Neural progenitor cell (in vitro differentiated cells): ENCODE measurements around the gene EIF5AL1. TPM values are rescaled to one million over a fixed set of nuclear protein-coding genes. Genes with fewer than 3 reads are reported as not detected.

Experiments
- DNase-seq: peaks from one replicate; pipeline ENCODE4 v3.0.0-alpha.2; 2016; ENCODE audit warnings: low spot score
- H2AFZ ChIP-seq: fragments of 200-600 bp; sonication (generic); replicated peaks from 2 replicates; pipeline ENCODE4 v1.6.1; 2016; ENCODE audit warnings: antibody characterized with exemption
- H3F3A ChIP-seq: fragments of 200-600 bp; sonication (generic); 2 replicates; pipeline ENCODE4 v1.6.1; 2016; ENCODE audit warnings: antibody characterized with exemption, low read depth
- H3K27ac ChIP-seq: fragments of 200-600 bp; sonication (generic); 2 replicates; pipeline ENCODE4 v1.5.1; 2016; ENCODE audit warnings: mild to moderate bottlenecking
- H3K27me3 ChIP-seq: fragments of 200-600 bp; sonication (generic); 2 replicates; pipeline ENCODE4 v1.6.1; 2016; ENCODE audit warnings: mild to moderate bottlenecking, moderate library complexity
- H3K36me3 ChIP-seq: fragments of 200-600 bp; sonication (generic); 2 replicates; pipeline ENCODE4 v1.5.1; 2016
- H3K4me1 ChIP-seq: fragments of 200-600 bp; sonication (generic); 2 replicates; pipeline ENCODE4 v1.6.1; 2016; ENCODE audit warnings: mixed run types
- H3K4me2 ChIP-seq: fragments of 200-600 bp; sonication (generic); 2 replicates; pipeline ENCODE4 v1.6.1; 2016
- H3K4me3 ChIP-seq: fragments of 200-600 bp; sonication (generic); 2 replicates; pipeline ENCODE4 v1.5.1; 2016
- H3K79me2 ChIP-seq: fragments of 200-600 bp; sonication (generic); 2 replicates; pipeline ENCODE4 v1.6.1; 2016; ENCODE audit warnings: low read depth
- H3K9ac ChIP-seq: fragments of 200-600 bp; sonication (generic); 2 replicates; pipeline ENCODE4 v1.6.1; 2016
- H3K9me3 ChIP-seq: fragments of 200-600 bp; sonication (generic); 2 replicates; pipeline ENCODE4 v1.5.1; 2016; ENCODE audit warnings: low read depth
- H4K20me1 ChIP-seq: fragments of 200-600 bp; sonication (generic); 2 replicates; pipeline ENCODE4 v1.6.1; 2016; ENCODE audit warnings: low read depth
- H3K27ac Mint-ChIP-seq: 3 replicates; pipeline ENCODE4 v1.8.0; 2021; ENCODE audit warnings: mixed read lengths
- H3K27me3 Mint-ChIP-seq: 2 replicates; pipeline ENCODE4 v1.8.0; 2022; ENCODE audit warnings: low read depth, mild to moderate bottlenecking, inconsistent platforms, moderate library complexity, mixed read lengths; ENCODE audit not compliant: insufficient read depth
- H3K36me3 Mint-ChIP-seq: 3 replicates; pipeline ENCODE4 v1.8.0; 2021; ENCODE audit warnings: mixed read lengths
- H3K4me1 Mint-ChIP-seq: 3 replicates; pipeline ENCODE4 v1.8.0; 2021; ENCODE audit warnings: mixed read lengths
- H3K4me3 Mint-ChIP-seq: 3 replicates; pipeline ENCODE4 v1.8.0; 2021; ENCODE audit warnings: mild to moderate bottlenecking, moderate library complexity, mixed read lengths
- H3K9me3 Mint-ChIP-seq: 3 replicates; pipeline ENCODE4 v1.8.0; 2020; ENCODE audit warnings: mixed read lengths
- EZH2 ChIP-seq: fragments of 200-600 bp; sonication (generic); IDR thresholded peaks from 2 replicates; pipeline ENCODE4 v1.6.1; 2017; ENCODE audit warnings: antibody characterized with exemption, mild to moderate bottlenecking, moderate library complexity
- EZH2phosphoT487 ChIP-seq: fragments of 200-600 bp; sonication (generic); IDR thresholded peaks from 2 replicates; pipeline ENCODE4 v1.6.1; 2017; ENCODE audit warnings: antibody characterized with exemption
- total RNA-seq: library from RNA; depleted of rRNA; stranded (reverse); fragments of >200 nt; gene quantifications from 2 replicates; pipeline ENCODE4 v1.2.3, GENCODE V29; 2015; ENCODE audit warnings: low replicate concordance
- TF ChIP-seq, protein P1 (sequence below): fragments of 200-600 bp; sonication (generic); IDR thresholded peaks from 2 replicates; pipeline ENCODE4 v1.5.1; 2017; ENCODE audit warnings: antibody characterized with exemption, mild to moderate bottlenecking

Gene EIF5AL1
- total RNA-seq, 1 donor from 2014 or later: 0.24 TPM

- Histone ChIP-seq H3K4me3 (no peak overlapping the region), H4K20me1 (no peaks in the 10 kb centered on the region), H3K4me2 (no peak overlapping the region), H3K27me3 (peaks cover 8% of the 10 kb centered on the region), H3K79me2 (no peaks in the 10 kb centered on the region), H3K9me3 (no peaks in the 10 kb centered on the region), H3K9ac (no peak overlapping the region), H3K4me1 (no peaks in the 10 kb centered on the region), H2AFZ (no peak overlapping the region), H3K36me3 (no peaks in the 10 kb centered on the region), H3K27ac (no peak overlapping the region), H3F3A (no peaks in the 10 kb centered on the region)
- Mint-ChIP-seq H3K4me3 (no peak overlapping the region), H3K27me3 (peaks cover 8% of the 10 kb centered on the region), H3K4me1 (peaks cover 12% of the 10 kb centered on the region), H3K36me3 (no peaks in the 10 kb centered on the region), H3K9me3 (no peaks in the 10 kb centered on the region), H3K27ac (no peak overlapping the region)
- DNase-seq: no peak
- TF ChIP-seq EZH2 (no peak), EZH2phosphoT487 (no peak)
- TF ChIP-seq, protein P1, sequence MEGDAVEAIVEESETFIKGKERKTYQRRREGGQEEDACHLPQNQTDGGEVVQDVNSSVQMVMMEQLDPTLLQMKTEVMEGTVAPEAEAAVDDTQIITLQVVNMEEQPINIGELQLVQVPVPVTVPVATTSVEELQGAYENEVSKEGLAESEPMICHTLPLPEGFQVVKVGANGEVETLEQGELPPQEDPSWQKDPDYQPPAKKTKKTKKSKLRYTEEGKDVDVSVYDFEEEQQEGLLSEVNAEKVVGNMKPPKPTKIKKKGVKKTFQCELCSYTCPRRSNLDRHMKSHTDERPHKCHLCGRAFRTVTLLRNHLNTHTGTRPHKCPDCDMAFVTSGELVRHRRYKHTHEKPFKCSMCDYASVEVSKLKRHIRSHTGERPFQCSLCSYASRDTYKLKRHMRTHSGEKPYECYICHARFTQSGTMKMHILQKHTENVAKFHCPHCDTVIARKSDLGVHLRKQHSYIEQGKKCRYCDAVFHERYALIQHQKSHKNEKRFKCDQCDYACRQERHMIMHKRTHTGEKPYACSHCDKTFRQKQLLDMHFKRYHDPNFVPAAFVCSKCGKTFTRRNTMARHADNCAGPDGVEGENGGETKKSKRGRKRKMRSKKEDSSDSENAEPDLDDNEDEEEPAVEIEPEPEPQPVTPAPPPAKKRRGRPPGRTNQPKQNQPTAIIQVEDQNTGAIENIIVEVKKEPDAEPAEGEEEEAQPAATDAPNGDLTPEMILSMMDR: no peak
These were observed 37.1 kb upstream of the EIF5AL1 start for GRCh38 chr10:79475119-79475653.

DNA sequence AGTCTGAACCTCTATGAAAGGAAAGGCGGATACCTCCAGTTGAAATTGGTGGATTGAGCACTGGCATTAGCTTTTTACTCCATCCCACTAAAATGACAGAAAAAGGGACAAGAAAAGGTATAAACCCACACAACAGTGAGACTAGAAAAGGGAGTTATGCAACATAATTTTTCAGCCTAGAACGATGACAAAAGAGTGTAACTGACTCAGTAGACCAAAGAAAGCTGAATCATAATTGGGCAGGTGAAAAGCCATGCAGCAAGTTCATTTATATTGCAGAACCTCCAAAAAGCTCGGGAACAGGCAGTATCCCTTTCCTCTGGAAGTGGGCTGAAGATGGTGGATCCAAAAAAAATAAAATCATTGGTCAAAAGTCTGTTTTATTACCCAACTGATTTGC lies 36.5 kb upstream of the EIF5AL1 start:
- H3K27ac Mint-ChIP-seq: no peak overlapping the region
- Histone ChIP-seq H3K9ac (no peak overlapping the region), H3K36me3 (no peaks in the 10 kb centered on the region), H3K4me3 (no peak overlapping the region), H3K4me2 (no peak overlapping the region), H3K27ac (no peak overlapping the region), H3K79me2 (no peaks in the 10 kb centered on the region), H2AFZ (no peak overlapping the region), H3K4me1 (no peaks in the 10 kb centered on the region), H4K20me1 (no peaks in the 10 kb centered on the region), H3F3A (no peaks in the 10 kb centered on the region), H3K9me3 (no peaks in the 10 kb centered on the region), H3K27me3 (peaks cover 8% of the 10 kb centered on the region)
- H3K9me3 Mint-ChIP-seq: peaks cover 6% of the 10 kb centered on the region
- H3K36me3 Mint-ChIP-seq: no peaks in the 10 kb centered on the region
- peaks cover 12% of the 10 kb centered on the region for H3K4me1 Mint-ChIP-seq
- DNase-seq: no peak
- TF ChIP-seq EZH2 (no peak), EZH2phosphoT487 (no peak)
- peaks cover 8% of the 10 kb centered on the region for H3K27me3 Mint-ChIP-seq
- no peak overlapping the region for H3K4me3 Mint-ChIP-seq

GRCh38 chr10:79476645-79477044 lies 35.7 kb upstream of the EIF5AL1 start:
- no peak overlapping the region for H3K4me3 ChIP-seq
- H3K79me2 ChIP-seq: no peaks in the 10 kb centered on the region
- H3K4me3 Mint-ChIP-seq: no peak overlapping the region
- H3K4me1 Mint-ChIP-seq: peaks cover 13% of the 10 kb centered on the region
- no peaks in the 10 kb centered on the region for H3F3A ChIP-seq
- H3K27me3 Mint-ChIP-seq: peaks cover 8% of the 10 kb centered on the region
- H2AFZ ChIP-seq: no peak overlapping the region
- H3K36me3 ChIP-seq: no peaks in the 10 kb centered on the region
- TF ChIP-seq, protein P1: no peak
- TF ChIP-seq EZH2: no peak
- TF ChIP-seq EZH2phosphoT487: no peak
- no peak for DNase-seq
- no peaks in the 10 kb centered on the region for H3K9me3 ChIP-seq
- H3K36me3 Mint-ChIP-seq: no peaks in the 10 kb centered on the region
- no peak overlapping the region for H3K4me2 ChIP-seq
- H3K27me3 ChIP-seq: peaks cover 8% of the 10 kb centered on the region
- no peaks in the 10 kb centered on the region for H4K20me1 ChIP-seq
- peaks cover 6% of the 10 kb centered on the region for H3K9me3 Mint-ChIP-seq
- H3K27ac Mint-ChIP-seq: no peak overlapping the region
- no peaks in the 10 kb centered on the region for H3K4me1 ChIP-seq
- no peak overlapping the region for H3K27ac ChIP-seq
- no peak overlapping the region for H3K9ac ChIP-seq

DNA sequence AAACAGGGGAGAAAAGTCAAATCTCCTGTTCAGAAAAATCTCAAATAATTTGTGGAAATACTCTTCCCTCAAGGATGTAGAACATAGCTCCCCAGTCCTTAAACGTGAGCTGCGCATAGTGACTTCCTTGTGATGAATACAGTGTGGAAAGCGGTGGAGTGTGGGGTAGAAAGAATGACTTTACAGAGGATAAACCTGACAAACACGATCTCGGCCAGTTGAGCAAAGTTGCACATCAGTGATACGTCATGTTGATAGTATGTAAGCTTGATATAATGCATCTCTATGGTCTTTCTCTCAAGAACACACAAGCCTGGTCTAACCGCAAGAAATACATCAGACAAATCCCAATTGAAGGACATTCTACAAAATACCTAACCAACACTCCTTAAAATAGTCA lies 34.9 kb upstream of the EIF5AL1 start:
- Histone ChIP-seq H4K20me1 (no peaks in the 10 kb centered on the region), H3K4me3 (no peak overlapping the region), H2AFZ (no peak overlapping the region), H3K4me1 (peaks cover 5% of the 10 kb centered on the region), H3K9ac (no peak overlapping the region), H3K36me3 (no peaks in the 10 kb centered on the region), H3K4me2 (no peak overlapping the region), H3K27me3 (peaks cover 8% of the 10 kb centered on the region), H3K9me3 (no peaks in the 10 kb centered on the region), H3K79me2 (no peaks in the 10 kb centered on the region), H3K27ac (no peak overlapping the region), H3F3A (no peaks in the 10 kb centered on the region)
- Mint-ChIP-seq H3K9me3 (peaks cover 6% of the 10 kb centered on the region), H3K27ac (no peak overlapping the region), H3K27me3 (peaks cover 8% of the 10 kb centered on the region), H3K36me3 (no peaks in the 10 kb centered on the region), H3K4me3 (no peak overlapping the region), H3K4me1 (peaks cover 15% of the 10 kb centered on the region)
- no peak for DNase-seq
- TF ChIP-seq EZH2 (no peak), EZH2phosphoT487 (no peak)
- TF ChIP-seq, protein P1: no peak
